SW480 (cell line): ENCODE measurements around the gene CNOT11.

Experiments used
- DNase-seq: peaks from one replicate; pipeline ENCODE4 v3.0.0-alpha.2; 2016; ENCODE audit warnings: low spot score

Gene CNOT11

GRCh38 chr2:101278925-101279324 is 26.2 kb downstream of the CNOT11 start:
- DNase-seq = no peak

GRCh38 chr2:101281482-101281881 is 28.8 kb downstream of the CNOT11 start:
- no peak for DNase-seq

GRCh38 chr2:101282980-101283379 is 30.3 kb downstream of the CNOT11 start:
- no peak for DNase-seq

GRCh38 chr2:101286684-101287083 is 34.0 kb downstream of the CNOT11 start:
- DNase-seq = no peak

GRCh38 chr2:101287303-101287702 is 34.6 kb downstream of the CNOT11 start:
- no peak for DNase-seq

- no peak for DNase-seq
These were observed 38.0 kb downstream of the CNOT11 start for GRCh38 chr2:101290711-101291110.

- no peak for DNase-seq
These were observed 39.3 kb downstream of the CNOT11 start for GRCh38 chr2:101291973-101292372.

GRCh38 chr2:101293544-101293943 is 40.9 kb downstream of the CNOT11 start:
- DNase-seq = no peak

GRCh38 chr2:101294861-101295260 is 42.2 kb downstream of the CNOT11 start:
- DNase-seq = no peak

GRCh38 chr2:101295895-101296294 is 43.2 kb downstream of the CNOT11 start:
- no peak for DNase-seq

- no peak for DNase-seq
These were observed 43.7 kb downstream of the CNOT11 start for GRCh38 chr2:101296371-101296770.

- DNase-seq = no peak
These were observed 44.7 kb downstream of the CNOT11 start for GRCh38 chr2:101297383-101297782.

GRCh38 chr2:101299604-101300003 is 46.9 kb downstream of the CNOT11 start:
- no peak for DNase-seq

- no peak for DNase-seq
These were observed 47.5 kb downstream of the CNOT11 start for GRCh38 chr2:101300164-101300563.

GRCh38 chr2:101300836-101301235 is 48.1 kb downstream of the CNOT11 start:
- DNase-seq = no peak

GRCh38 chr2:101302016-101302415 is 49.3 kb downstream of the CNOT11 start:
- DNase-seq = no peak

- no peak for DNase-seq
These were observed 51.0 kb downstream of the CNOT11 start for GRCh38 chr2:101303688-101304087.

GRCh38 chr2:101305035-101305434 is 52.3 kb downstream of the CNOT11 start:
- no peak for DNase-seq

- no peak for DNase-seq
These were observed 52.9 kb downstream of the CNOT11 start for GRCh38 chr2:101305492-101306078.

GRCh38 chr2:101306410-101306809 is 53.7 kb downstream of the CNOT11 start:
- no peak for DNase-seq

- DNase-seq = no peak
These were observed 54.8 kb downstream of the CNOT11 start for GRCh38 chr2:101307503-101307902.

GRCh38 chr2:101307950-101308431 is 55.3 kb downstream of the CNOT11 start:
- DNase-seq = no peak

- DNase-seq = peak; percentile 84
These were observed 55.9 kb downstream of the CNOT11 start, which contains the start of gene RNF149 for GRCh38 chr2:101308432-101309210. TSS of gene RNF149 (minus strand) at chr2:101308701. CDS start at chr2:101308588, 113 bp downstream.
